Measurements from ENCODE around the gene DUOX2.

DNA sequence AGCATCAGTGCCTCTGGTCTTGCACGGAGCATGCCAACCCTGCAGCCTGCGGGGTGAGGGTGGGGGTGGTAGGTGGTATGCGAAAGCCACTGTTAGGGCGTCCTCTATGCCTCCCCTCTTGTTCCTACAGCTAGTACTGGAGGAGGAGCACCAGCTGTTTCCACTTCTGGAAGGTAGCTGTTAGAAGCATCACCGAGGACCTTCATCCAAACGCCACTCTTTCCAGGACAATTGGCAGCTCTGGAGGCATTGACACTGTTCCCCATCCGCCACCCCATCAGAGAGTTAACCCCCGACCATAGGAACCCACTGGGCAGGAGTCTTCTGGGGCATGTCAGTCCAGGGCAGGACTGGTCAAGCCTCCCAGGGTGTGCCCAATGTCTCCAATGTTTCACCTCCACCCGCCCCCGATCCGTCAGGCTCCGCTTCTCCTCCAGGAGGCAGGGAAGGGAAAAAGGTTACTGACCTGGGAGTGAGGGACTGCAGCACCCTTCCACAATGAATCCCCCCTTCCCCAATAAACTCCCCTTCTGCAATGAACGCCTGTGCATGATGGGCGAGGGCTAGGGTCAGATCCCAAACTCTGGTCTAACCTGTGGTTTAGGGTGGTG lies 487 bp downstream of the DUOX2 start:
- no peak for TF ChIP-seq POLR2A (IDR thresholded peaks at IDR 0.05; ENCODE audit: low read length)
- TF ChIP-seq GATA1 (IDR thresholded peaks at IDR 0.05; ENCODE audit: low read depth, low read length), result no peak
